Chondrocyte (in vitro differentiated cells): ENCODE data around the gene OSBPL2. TPM values are rescaled to one million over a fixed set of nuclear protein-coding genes. Genes with fewer than 3 reads are reported as not detected.

Source experiments
- DNase-seq: peaks from one replicate; pipeline ENCODE4 v3.0.0; 2021; ENCODE audit warnings: mixed read lengths, low spot score
- H3K27ac Mint-ChIP-seq: one replicate; pipeline ENCODE4 v1.8.0; 2021; ENCODE audit warnings: mild to moderate bottlenecking, moderate library complexity, mixed read lengths; ENCODE audit not compliant: unreplicated experiment
- H3K27me3 Mint-ChIP-seq: 2 replicates; pipeline ENCODE4 v1.8.0; 2021; ENCODE audit warnings: low read depth, mixed read lengths
- H3K36me3 Mint-ChIP-seq: 2 replicates; pipeline ENCODE4 v1.8.0; 2021; ENCODE audit warnings: low read depth, mixed read lengths
- H3K4me1 Mint-ChIP-seq: 2 replicates; pipeline ENCODE4 v1.8.0; 2021; ENCODE audit warnings: low read depth, mild to moderate bottlenecking, mixed read lengths
- H3K4me3 Mint-ChIP-seq: one replicate; pipeline ENCODE4 v1.8.0; 2021; ENCODE audit warnings: mild to moderate bottlenecking, moderate library complexity, mixed read lengths; ENCODE audit not compliant: unreplicated experiment
- H3K9me3 Mint-ChIP-seq: 2 replicates; pipeline ENCODE4 v1.8.0; 2021; ENCODE audit warnings: low read depth, mixed read lengths
- total RNA-seq: library from RNA; stranded (reverse); gene quantifications from 3 replicates; pipeline ENCODE4 v1.2.1, GENCODE V29; 2021
- TF ChIP-seq, protein P1 (sequence below): fragments of 200-600 bp; sonication (generic); IDR thresholded peaks from 2 replicates; pipeline ENCODE4 v1.5.0; 2021; ENCODE audit warnings: antibody characterized with exemption, mild to moderate bottlenecking, moderate library complexity

OSBPL2 gene
- total RNA-seq, 1 donor from 2014 or later = 48.3 TPM

DNA sequence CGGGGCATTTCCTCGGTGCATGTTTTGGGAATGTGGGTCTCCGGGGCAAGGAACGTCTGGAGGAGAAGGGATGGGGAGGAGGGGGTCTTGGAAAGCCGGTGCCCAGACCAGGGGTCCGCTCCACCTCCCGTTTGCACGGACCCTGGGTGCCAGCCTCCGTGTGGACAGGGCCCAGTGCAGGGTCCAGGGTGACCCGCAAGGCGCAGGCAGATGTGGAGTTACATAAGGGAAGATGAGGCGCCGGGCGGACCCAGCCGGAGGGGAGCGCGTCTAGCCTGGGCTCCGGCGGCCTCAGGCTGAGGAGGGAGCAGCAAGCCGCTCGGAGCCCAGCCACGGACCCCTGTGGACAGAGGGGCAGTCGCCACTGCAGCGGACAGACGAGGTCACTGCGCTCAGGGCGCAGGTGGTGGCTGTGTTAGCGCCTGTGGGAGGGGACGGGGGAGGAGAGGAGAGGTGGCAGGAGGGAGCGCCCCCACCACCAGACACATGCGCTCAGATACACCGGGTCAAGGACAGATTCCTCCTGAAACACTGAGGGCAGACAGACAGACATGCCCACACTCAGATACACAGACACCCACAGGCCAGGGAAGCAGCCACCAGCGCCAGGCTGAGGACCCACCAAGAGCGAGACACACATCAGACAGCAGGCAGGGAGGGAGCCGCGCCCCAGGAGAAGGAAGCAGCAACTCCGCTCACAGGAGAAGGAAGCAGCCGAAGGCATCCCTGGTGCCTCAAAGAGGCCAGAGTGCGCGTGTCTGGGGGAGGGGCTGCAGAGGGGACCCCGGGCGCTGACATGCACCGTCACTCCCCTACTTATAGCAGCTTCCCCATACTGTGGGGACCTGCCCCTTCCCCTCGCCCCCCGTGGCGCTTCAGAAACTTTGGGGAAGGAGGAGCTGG lies 17.4 kb upstream of the OSBPL2 start:
- Mint-ChIP-seq H3K36me3 (no peaks in the 10 kb centered on the region), H3K27me3 (peaks cover 50% of the 10 kb centered on the region), H3K27ac (no peak overlapping the region), H3K4me1 (peaks cover 7% of the 10 kb centered on the region), H3K4me3 (no peak overlapping the region), H3K9me3 (no peaks in the 10 kb centered on the region)
- DNase-seq = no peak
- TF ChIP-seq, protein P1, sequence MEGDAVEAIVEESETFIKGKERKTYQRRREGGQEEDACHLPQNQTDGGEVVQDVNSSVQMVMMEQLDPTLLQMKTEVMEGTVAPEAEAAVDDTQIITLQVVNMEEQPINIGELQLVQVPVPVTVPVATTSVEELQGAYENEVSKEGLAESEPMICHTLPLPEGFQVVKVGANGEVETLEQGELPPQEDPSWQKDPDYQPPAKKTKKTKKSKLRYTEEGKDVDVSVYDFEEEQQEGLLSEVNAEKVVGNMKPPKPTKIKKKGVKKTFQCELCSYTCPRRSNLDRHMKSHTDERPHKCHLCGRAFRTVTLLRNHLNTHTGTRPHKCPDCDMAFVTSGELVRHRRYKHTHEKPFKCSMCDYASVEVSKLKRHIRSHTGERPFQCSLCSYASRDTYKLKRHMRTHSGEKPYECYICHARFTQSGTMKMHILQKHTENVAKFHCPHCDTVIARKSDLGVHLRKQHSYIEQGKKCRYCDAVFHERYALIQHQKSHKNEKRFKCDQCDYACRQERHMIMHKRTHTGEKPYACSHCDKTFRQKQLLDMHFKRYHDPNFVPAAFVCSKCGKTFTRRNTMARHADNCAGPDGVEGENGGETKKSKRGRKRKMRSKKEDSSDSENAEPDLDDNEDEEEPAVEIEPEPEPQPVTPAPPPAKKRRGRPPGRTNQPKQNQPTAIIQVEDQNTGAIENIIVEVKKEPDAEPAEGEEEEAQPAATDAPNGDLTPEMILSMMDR = no peak

DNA sequence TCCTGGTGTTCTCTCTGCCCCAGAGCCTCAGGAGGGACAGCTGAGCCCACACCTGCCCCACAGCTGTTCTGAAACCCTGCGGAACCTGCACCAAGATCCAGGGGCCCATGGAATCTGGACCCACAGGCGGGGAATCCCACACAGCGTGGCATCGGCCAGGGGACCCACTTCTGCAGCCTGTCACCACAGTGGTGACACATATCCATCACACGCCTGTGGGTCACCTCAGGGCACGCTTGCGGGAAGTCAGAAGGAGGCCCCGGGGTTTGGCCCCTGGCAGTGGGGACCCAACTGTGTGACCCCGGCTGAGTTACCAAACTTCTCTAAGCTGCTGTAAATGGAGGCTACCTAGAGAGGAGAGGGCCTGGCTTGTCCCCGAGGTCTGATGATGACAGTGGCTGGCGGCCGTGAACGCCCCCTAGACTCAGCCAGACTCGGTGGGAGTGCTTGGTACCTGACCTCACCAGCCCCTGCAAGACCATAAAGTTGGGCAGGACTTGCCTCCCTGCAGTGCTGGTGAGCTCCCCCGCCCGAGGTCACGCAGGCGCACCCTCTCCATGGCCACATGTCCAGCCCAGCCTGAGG lies 16.0 kb upstream of the OSBPL2 start:
- no peak overlapping the region for H3K27ac Mint-ChIP-seq
- no peaks in the 10 kb centered on the region for H3K36me3 Mint-ChIP-seq
- no peaks in the 10 kb centered on the region for H3K9me3 Mint-ChIP-seq
- H3K4me1 Mint-ChIP-seq = peaks cover 7% of the 10 kb centered on the region
- H3K4me3 Mint-ChIP-seq = no peak overlapping the region
- TF ChIP-seq, protein P1 = no peak
- no peak for DNase-seq
- H3K27me3 Mint-ChIP-seq = peaks cover 56% of the 10 kb centered on the region

- Mint-ChIP-seq H3K36me3 (no peaks in the 10 kb centered on the region), H3K27me3 (peaks cover 54% of the 10 kb centered on the region), H3K4me1 (peaks cover 7% of the 10 kb centered on the region), H3K9me3 (no peaks in the 10 kb centered on the region), H3K4me3 (no peak overlapping the region), H3K27ac (no peak overlapping the region)
- DNase-seq = no peak
- TF ChIP-seq, protein P1 = no peak
Observed at GRCh38 chr20:62222972-62223371, 15.3 kb upstream of the OSBPL2 start.

DNA sequence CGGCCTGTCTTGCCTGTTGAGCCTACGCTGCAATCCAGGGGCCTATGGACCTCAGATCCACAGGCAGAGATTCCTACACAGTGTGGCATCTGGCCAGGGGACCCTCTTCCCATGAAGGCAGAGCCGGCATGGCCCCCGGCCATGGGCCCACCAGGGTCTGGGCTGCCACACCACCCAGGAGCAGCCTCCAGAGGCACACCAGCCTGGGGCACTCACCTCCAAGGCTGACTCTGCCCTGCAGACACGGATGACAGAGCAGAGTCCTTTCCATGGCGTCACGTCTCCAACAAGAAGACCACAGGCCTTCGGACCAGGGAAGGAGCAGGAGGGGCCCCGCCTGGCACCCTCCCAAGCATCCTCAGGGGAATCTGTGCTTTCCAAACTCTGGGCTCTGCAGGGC lies 14.8 kb upstream of the OSBPL2 start:
- no peaks in the 10 kb centered on the region for H3K36me3 Mint-ChIP-seq
- TF ChIP-seq, protein P1 = no peak
- no peak overlapping the region for H3K27ac Mint-ChIP-seq
- H3K9me3 Mint-ChIP-seq = no peaks in the 10 kb centered on the region
- DNase-seq = no peak
- H3K4me3 Mint-ChIP-seq = no peak overlapping the region
- H3K27me3 Mint-ChIP-seq = peaks cover 51% of the 10 kb centered on the region
- H3K4me1 Mint-ChIP-seq = peaks cover 7% of the 10 kb centered on the region

DNA sequence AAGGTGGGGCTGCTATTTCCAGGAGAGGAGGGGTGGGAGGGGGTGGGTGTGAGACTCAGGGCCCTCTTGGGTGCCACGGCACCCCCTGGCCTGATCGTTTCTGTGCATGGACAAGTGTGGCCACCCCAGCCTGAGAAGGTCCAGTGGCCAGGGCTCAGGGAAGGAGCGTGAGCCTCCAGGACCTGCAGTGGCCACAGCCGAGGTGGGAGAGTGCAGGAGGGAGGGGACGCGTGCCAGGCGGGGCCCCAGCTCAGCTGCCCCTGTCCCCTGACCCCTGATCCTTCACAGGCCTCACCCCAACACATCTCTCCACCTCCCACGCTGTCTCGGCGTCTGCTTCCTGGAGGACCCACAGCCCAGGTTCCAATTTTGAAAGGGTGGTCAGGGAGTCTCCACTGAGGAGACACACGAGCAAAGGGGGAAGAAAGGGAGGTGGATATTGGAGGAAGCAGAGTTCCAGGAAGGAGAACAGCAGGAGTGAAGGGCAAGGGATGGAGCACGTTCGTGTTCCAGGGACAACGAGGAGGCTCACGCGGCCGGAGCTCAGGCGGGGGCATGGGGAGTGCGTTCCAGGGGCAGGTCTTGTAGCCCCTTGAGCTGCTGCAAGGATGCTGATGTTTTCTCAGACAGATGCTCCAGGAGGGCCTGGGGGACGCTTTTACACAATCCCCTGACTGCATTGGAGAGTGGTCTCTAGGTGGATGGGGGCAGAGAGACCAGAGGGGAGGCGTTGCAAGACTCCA lies 14.0 kb upstream of the OSBPL2 start:
- H3K27me3 Mint-ChIP-seq = peaks cover 46% of the 10 kb centered on the region
- no peak overlapping the region for H3K27ac Mint-ChIP-seq
- DNase-seq = no peak
- H3K36me3 Mint-ChIP-seq = no peaks in the 10 kb centered on the region
- no peaks in the 10 kb centered on the region for H3K9me3 Mint-ChIP-seq
- H3K4me1 Mint-ChIP-seq = peaks cover 3% of the 10 kb centered on the region
- TF ChIP-seq, protein P1 = no peak
- H3K4me3 Mint-ChIP-seq = no peak overlapping the region
